ENCODE measurements around the gene SLAMF7.

DNA sequence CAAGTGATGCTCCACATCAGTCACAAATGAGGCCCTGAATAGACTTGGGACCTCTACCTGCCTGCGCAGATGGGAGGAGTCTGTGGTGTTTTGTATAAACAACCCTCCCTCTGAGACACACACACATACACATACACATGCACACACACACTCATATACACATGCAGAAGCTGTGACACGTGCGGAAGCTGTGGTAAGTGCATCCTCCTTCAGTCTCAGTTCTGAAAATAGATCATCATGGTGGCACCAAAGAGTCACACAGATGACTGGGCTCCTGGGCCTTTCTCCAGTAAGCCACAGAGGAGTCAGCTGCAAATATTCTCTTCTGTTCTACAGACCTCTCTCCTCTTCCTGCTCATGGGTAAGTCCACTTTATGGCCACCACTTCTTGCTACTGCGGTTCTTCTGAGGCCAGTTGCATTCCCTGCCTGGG lies 56.9 kb downstream of the SLAMF7 start, which contains the start of gene LY9:
- TF ChIP-seq, protein P1, sequence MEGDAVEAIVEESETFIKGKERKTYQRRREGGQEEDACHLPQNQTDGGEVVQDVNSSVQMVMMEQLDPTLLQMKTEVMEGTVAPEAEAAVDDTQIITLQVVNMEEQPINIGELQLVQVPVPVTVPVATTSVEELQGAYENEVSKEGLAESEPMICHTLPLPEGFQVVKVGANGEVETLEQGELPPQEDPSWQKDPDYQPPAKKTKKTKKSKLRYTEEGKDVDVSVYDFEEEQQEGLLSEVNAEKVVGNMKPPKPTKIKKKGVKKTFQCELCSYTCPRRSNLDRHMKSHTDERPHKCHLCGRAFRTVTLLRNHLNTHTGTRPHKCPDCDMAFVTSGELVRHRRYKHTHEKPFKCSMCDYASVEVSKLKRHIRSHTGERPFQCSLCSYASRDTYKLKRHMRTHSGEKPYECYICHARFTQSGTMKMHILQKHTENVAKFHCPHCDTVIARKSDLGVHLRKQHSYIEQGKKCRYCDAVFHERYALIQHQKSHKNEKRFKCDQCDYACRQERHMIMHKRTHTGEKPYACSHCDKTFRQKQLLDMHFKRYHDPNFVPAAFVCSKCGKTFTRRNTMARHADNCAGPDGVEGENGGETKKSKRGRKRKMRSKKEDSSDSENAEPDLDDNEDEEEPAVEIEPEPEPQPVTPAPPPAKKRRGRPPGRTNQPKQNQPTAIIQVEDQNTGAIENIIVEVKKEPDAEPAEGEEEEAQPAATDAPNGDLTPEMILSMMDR (IDR thresholded peaks at IDR 0.05) = no peak
- no peak for TF ChIP-seq POLR2A (IDR thresholded peaks at IDR 0.05)
